Astrocyte (in vitro differentiated cells and primary cell): ENCODE data around the gene PCBP3.

Experiments used
- CTCF ChIP-seq: IDR thresholded peaks from 2 replicates; pipeline ENCODE4 v1.5.1; 2011; ENCODE audit warnings: low read depth, mild to moderate bottlenecking, inconsistent platforms, low read length, moderate library complexity; ENCODE audit not compliant: insufficient read depth
- EZH2 ChIP-seq: IDR thresholded peaks from 2 replicates; pipeline ENCODE4 v1.6.1; 2012; ENCODE audit warnings: mild to moderate bottlenecking, low read length, inconsistent platforms; ENCODE audit not compliant: insufficient read depth

DNA sequence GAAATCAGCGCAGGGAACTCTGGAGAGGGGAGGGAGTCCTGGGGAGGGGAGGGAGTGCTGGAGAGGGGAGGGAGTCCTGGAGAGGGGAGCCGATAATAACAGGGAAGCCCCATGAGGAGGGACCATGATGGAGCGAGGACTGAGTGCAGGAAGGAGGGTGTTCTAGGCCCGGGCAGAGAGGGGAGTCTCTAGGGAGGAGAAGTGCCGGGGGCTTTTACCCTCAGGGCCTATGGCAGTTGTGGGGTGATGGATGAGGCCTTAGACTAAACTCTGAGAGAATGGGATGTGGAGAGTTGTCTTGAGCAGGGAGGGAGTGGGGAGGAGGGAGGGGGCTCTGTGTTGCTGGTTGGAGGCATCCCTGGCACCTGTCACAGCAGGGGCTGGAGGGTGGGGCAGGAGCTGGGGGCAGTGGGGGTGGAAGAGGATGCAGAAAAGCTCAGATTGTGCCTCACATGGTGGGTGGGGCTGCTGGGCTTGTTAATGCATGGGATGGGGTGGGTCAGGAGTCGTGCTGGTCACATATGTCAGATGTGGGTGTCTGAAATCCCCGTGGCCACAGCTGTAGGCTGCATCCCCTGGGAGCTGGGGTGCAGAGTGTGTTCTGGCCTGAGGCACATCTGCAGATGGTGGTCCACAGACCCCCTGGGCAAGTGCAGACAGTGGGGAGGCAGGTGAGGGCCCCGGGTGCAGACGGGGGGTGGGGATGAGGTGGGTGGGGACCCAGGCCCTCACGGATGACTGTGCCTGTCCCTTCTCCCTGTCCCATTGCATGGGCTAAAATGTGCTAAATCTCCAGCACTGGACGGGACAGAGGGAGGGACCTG, 249.6 kb downstream of the PCBP3 start:
- no peak for TF ChIP-seq CTCF
- TF ChIP-seq EZH2: no peak
